HG03521 (cell line): ENCODE data around the gene SLA2.
"Not testable (repeated sequence)": the region's sequence is repeated elsewhere in the genome, so short reads cannot be mapped to it uniquely, and the experiment has no call there.

Experiments used
- ATAC-seq: cut with Tn5 transposase; IDR thresholded peaks from one replicate; pipeline ENCODE4 v1.9.1; 2021; ENCODE audit warnings: mild to moderate bottlenecking, moderate library complexity; ENCODE audit not compliant: unreplicated experiment

The SLA2 gene

GRCh38 chr20:36645998-36646397, at the start of gene SLA2:
TSS of gene SLA2 (minus strand) at chr20:36646196. CDS start at chr20:36641335, 4,861 bp downstream.
- no peak for ATAC-seq

GRCh38 chr20:36695467-36695866, 49.5 kb upstream of the SLA2 start:
- ATAC-seq = not testable (repeated sequence)

- no peak for ATAC-seq
Observed at GRCh38 chr20:36688630-36689029, 42.6 kb upstream of the SLA2 start.

- ATAC-seq = no peak
Observed at GRCh38 chr20:36687850-36688249, 41.9 kb upstream of the SLA2 start.

- no peak for ATAC-seq
Observed at GRCh38 chr20:36686944-36687343, 40.9 kb upstream of the SLA2 start.

- ATAC-seq = no peak
Observed at GRCh38 chr20:36686504-36686903, 40.5 kb upstream of the SLA2 start.

- ATAC-seq = no peak
Observed at GRCh38 chr20:36684747-36685146, 38.8 kb upstream of the SLA2 start.

GRCh38 chr20:36682311-36682710, 36.3 kb upstream of the SLA2 start:
- no peak for ATAC-seq

- ATAC-seq = no peak
Observed at GRCh38 chr20:36677422-36677771, 31.4 kb upstream of the SLA2 start.

- ATAC-seq = no peak
Observed at GRCh38 chr20:36676701-36677421, 30.9 kb upstream of the SLA2 start.

- not testable (repeated sequence) for ATAC-seq
Observed at GRCh38 chr20:36675545-36675944, 29.5 kb upstream of the SLA2 start.

- no peak for ATAC-seq
Observed at GRCh38 chr20:36672991-36673390, 27.0 kb upstream of the SLA2 start.

GRCh38 chr20:36670665-36671357, 24.8 kb upstream of the SLA2 start:
- ATAC-seq = no peak

- ATAC-seq = no peak
Observed at GRCh38 chr20:36666181-36666740, 20.3 kb upstream of the SLA2 start.

GRCh38 chr20:36663031-36663430, 17.0 kb upstream of the SLA2 start:
- ATAC-seq = no peak

- ATAC-seq = no peak
Observed at GRCh38 chr20:36658300-36658699, 12.3 kb upstream of the SLA2 start.

- no peak for ATAC-seq
Observed at GRCh38 chr20:36656733-36657132, 10.7 kb upstream of the SLA2 start.

GRCh38 chr20:36655004-36655403, 9.0 kb upstream of the SLA2 start:
- no peak for ATAC-seq

- ATAC-seq = no peak
Observed at GRCh38 chr20:36654506-36654905, 8.5 kb upstream of the SLA2 start.

GRCh38 chr20:36653456-36653855, 7.5 kb upstream of the SLA2 start:
- no peak for ATAC-seq

- no peak for ATAC-seq
Observed at GRCh38 chr20:36647196-36648121, 1.5 kb upstream of the SLA2 start.
